ENCODE measurements around the gene FGF1.

Gene FGF1

GRCh38 chr5:142640316-142641005 is 45.4 kb downstream of the FGF1 start:
- no peak for DNase-seq

GRCh38 chr5:142639455-142639854 is 46.4 kb downstream of the FGF1 start:
- no peak for DNase-seq

GRCh38 chr5:142637871-142638270 is 48.0 kb downstream of the FGF1 start:
- no peak for DNase-seq

GRCh38 chr5:142636698-142637324 is 49.1 kb downstream of the FGF1 start:
- DNase-seq, result no peak

- no peak for DNase-seq
Observed at GRCh38 chr5:142636093-142636492, 49.8 kb downstream of the FGF1 start.

- no peak for DNase-seq
Observed at GRCh38 chr5:142634216-142635011, 51.5 kb downstream of the FGF1 start.

GRCh38 chr5:142630927-142631539 is 54.9 kb downstream of the FGF1 start:
- no peak for DNase-seq

- no peak for DNase-seq
Observed at GRCh38 chr5:142627383-142628217, 58.3 kb downstream of the FGF1 start.

- no peak for DNase-seq
Observed at GRCh38 chr5:142626786-142627185, 59.1 kb downstream of the FGF1 start.

GRCh38 chr5:142626099-142626498 is 59.8 kb downstream of the FGF1 start:
- no peak for DNase-seq

GRCh38 chr5:142621227-142621626 is 64.7 kb downstream of the FGF1 start:
- no peak for DNase-seq

GRCh38 chr5:142619815-142620214 is 66.1 kb downstream of the FGF1 start:
- DNase-seq, result no peak

- no peak for DNase-seq
Observed at GRCh38 chr5:142618130-142618523, 67.8 kb downstream of the FGF1 start.

GRCh38 chr5:142617416-142618129 is 68.3 kb downstream of the FGF1 start:
- no peak for DNase-seq

- DNase-seq, result no peak
Observed at GRCh38 chr5:142615948-142616347, 69.9 kb downstream of the FGF1 start.

- DNase-seq, result no peak
Observed at GRCh38 chr5:142614054-142614453, 71.8 kb downstream of the FGF1 start.

GRCh38 chr5:142613271-142613671 is 72.6 kb downstream of the FGF1 start:
- no peak for DNase-seq

- DNase-seq, result no peak
Observed at GRCh38 chr5:142612494-142613270, 73.2 kb downstream of the FGF1 start.

GRCh38 chr5:142611154-142611553 is 74.7 kb downstream of the FGF1 start:
- DNase-seq, result no peak

- DNase-seq, result no peak
Observed at GRCh38 chr5:142610176-142611001, 75.5 kb downstream of the FGF1 start.

All from NCI-H2081 treated with DMSO at 0.1 percent for 48 hours (cell line).